PC-3 (cell line): ENCODE measurements around the gene HOMER3. TPM values are rescaled to one million over a fixed set of nuclear protein-coding genes. Genes with fewer than 3 reads are reported as not detected.
A peak's percentile ranks its signal among the peaks of the same experiment; 100 is the strongest.

Experiments
- ATAC-seq: fragments of 200-7000 bp; cut with Tn5 transposase; 2 replicates; pipeline ENCODE4 v1.9.1; 2020; ENCODE audit warnings: mild to moderate bottlenecking, moderate library complexity
- BruUV-seq: library from RNA; stranded (reverse); fragments of 400-500 nt; replicated peaks from 2 replicates; lab custom pipeline; 2021; lab: Mats Ljungman, UMichigan
- CTCF ChIA-PET: fragments of 300-600 bp; sonication (Branson Sonifier 250); formaldehyde crosslinking; loops from one replicate; lab custom pipeline; 2022; ENCODE audit warnings: antibody characterized with exemption; lab: Charles Lee
- POLR2A ChIA-PET: fragments of 300-600 bp; sonication (Branson Sonifier 250); formaldehyde crosslinking; loops from one replicate; lab custom pipeline; 2022; ENCODE audit warnings: antibody characterized with exemption; ENCODE audit not compliant: unreplicated experiment; lab: Charles Lee
- DNase-seq: peaks from one replicate; pipeline ENCODE4 v3.0.0-alpha.2; 2015
- H2AFZ ChIP-seq: fragments of 300-600 bp; sonication (generic); 2 replicates; pipeline ENCODE4 v1.6.0; 2016; ENCODE audit warnings: antibody characterized with exemption, low read length
- H3F3A ChIP-seq: fragments of 300-600 bp; sonication (generic); one replicate; pipeline ENCODE4 v1.6.0; 2017; ENCODE audit warnings: antibody characterized with exemption, low read length, control low read depth, mild to moderate bottlenecking; ENCODE audit not compliant: unreplicated experiment
- H3K27ac ChIP-seq: fragments of 300-600 bp; sonication (generic); 2 replicates; pipeline ENCODE4 v1.5.1; 2016; ENCODE audit warnings: mild to moderate bottlenecking, low read length
- H3K27me3 ChIP-seq: fragments of 300-600 bp; sonication (generic); 2 replicates; pipeline ENCODE4 v1.6.1; 2016; ENCODE audit warnings: low read length, mixed read lengths
- H3K36me3 ChIP-seq: fragments of 300-600 bp; sonication (generic); 2 replicates; pipeline ENCODE4 v1.6.1; 2016; ENCODE audit warnings: low read depth, mixed run types, low read length, mixed read lengths
- H3K4me1 ChIP-seq: fragments of 300-600 bp; sonication (generic); 2 replicates; pipeline ENCODE4 v1.5.1; 2016; ENCODE audit warnings: low read length; ENCODE audit not compliant: insufficient read depth
- H3K4me2 ChIP-seq: fragments of 300-600 bp; sonication (generic); 2 replicates; pipeline ENCODE4 v1.6.0; 2016; ENCODE audit warnings: low read length
- H3K4me3 ChIP-seq: fragments of 300-600 bp; sonication (generic); 2 replicates; pipeline ENCODE4 v1.5.1; 2016; ENCODE audit warnings: mild to moderate bottlenecking, low read length, mixed read lengths
- H3K79me2 ChIP-seq: fragments of 300-600 bp; sonication (generic); 2 replicates; pipeline ENCODE4 v1.6.1; 2017; ENCODE audit warnings: low read length, mixed read lengths
- H3K9ac ChIP-seq: fragments of 300-600 bp; sonication (generic); 2 replicates; pipeline ENCODE4 v1.6.0; 2016; ENCODE audit warnings: mild to moderate bottlenecking, low read length
- H3K9me2 ChIP-seq: fragments of 300-600 bp; sonication (generic); replicated peaks from 2 replicates; pipeline ENCODE4 v1.6.1; 2016; ENCODE audit warnings: mixed run types, low read length, mixed read lengths
- H3K9me3 ChIP-seq: fragments of 300-600 bp; sonication (generic); 2 replicates; pipeline ENCODE4 v1.6.1; 2016; ENCODE audit warnings: low read length, mixed read lengths
- H4K20me1 ChIP-seq: fragments of 300-600 bp; sonication (generic); 2 replicates; pipeline ENCODE4 v1.6.1; 2016; ENCODE audit warnings: low read length, mixed read lengths
- CTCF ChIP-seq: fragments of 300-600 bp; sonication (generic); conservative IDR thresholded peaks from 2 replicates; pipeline ENCODE4 v1.5.1; 2017; ENCODE audit warnings: antibody characterized with exemption, low read depth, mild to moderate bottlenecking, low read length
- EZH2 ChIP-seq: fragments of 300-600 bp; sonication (generic); IDR thresholded peaks from one replicate; pipeline ENCODE4 v1.6.1; 2017; ENCODE audit warnings: antibody characterized with exemption, mild to moderate bottlenecking, low read length; ENCODE audit not compliant: unreplicated experiment
- EZH2phosphoT487 ChIP-seq: fragments of 300-600 bp; sonication (generic); IDR thresholded peaks from 2 replicates; pipeline ENCODE4 v1.6.1; 2018; ENCODE audit warnings: mild to moderate bottlenecking, antibody characterized with exemption, low read length, borderline replicate concordance
- intact Hi-C: fragments of 100-400 bp; cut with micrococcal nuclease; formaldehyde crosslinking; loops from 2 replicates; pipeline ENCODE4 v1.9.0; 2023
- total RNA-seq: library from RNA; depleted of rRNA; stranded (reverse); fragments of >200 nt; gene quantifications from 2 replicates; pipeline ENCODE4 v1.2.3, GENCODE V29; 2014

The HOMER3 gene
- total RNA-seq, 1 experiment from 2014 or later: 118 TPM

GRCh38 chr19:18928018-18928805 is 12.8 kb downstream of the HOMER3 start:
- ATAC-seq: no peak
- Histone ChIP-seq H3K9me2 (no peaks in the 10 kb centered on the region), H3F3A (no peaks in the 10 kb centered on the region), H3K27ac (no peak overlapping the region), H3K9me3 (no peaks in the 10 kb centered on the region), H3K4me1 (no peaks in the 10 kb centered on the region), H3K79me2 (no peaks in the 10 kb centered on the region), H4K20me1 (no peaks in the 10 kb centered on the region), H3K9ac (no peak overlapping the region), H3K4me2 (no peak overlapping the region), H3K27me3 (no peaks in the 10 kb centered on the region), H2AFZ (no peak overlapping the region), H3K4me3 (no peak overlapping the region), H3K36me3 (peaks cover 28% of the 10 kb centered on the region; the same call in 1 of the 2 replicates)
- DNase-seq: no peak
- BruUV-seq: TSS peak; percentile 45
- ChIA-PET CTCF (no interaction called here), POLR2A (interaction anchor here (0.5 to 1.6 kb wide), 2 partner anchors 9 to 58 kb away, joined by 3 to 7 read pairs; partner anchors contain the start of gene COPE)
- intact Hi-C loops: no loop called here
- no peak for TF ChIP-seq CTCF
- TF ChIP-seq EZH2: no peak
- TF ChIP-seq EZH2phosphoT487: no peak

- DNase-seq (no peak), ATAC-seq (no peak)
- H3F3A ChIP-seq: no peaks in the 10 kb centered on the region
- no peak overlapping the region for H2AFZ ChIP-seq
- intact Hi-C loops: no loop called here
- H3K9ac ChIP-seq: no peak overlapping the region
- H3K36me3 ChIP-seq: peaks cover 40% of the 10 kb centered on the region
- POLR2A ChIA-PET: no interaction called here
- peaks cover 5% of the 10 kb centered on the region for H3K4me1 ChIP-seq
- no peak overlapping the region for H3K27ac ChIP-seq
- CTCF ChIA-PET: no interaction called here
- H3K27me3 ChIP-seq: no peaks in the 10 kb centered on the region
- no peaks in the 10 kb centered on the region for H3K9me2 ChIP-seq
- no peaks in the 10 kb centered on the region for H3K9me3 ChIP-seq
- TF ChIP-seq CTCF (no peak), EZH2 (no peak), EZH2phosphoT487 (no peak)
- H4K20me1 ChIP-seq: no peaks in the 10 kb centered on the region
- no TSS peak for BruUV-seq
- no peak overlapping the region for H3K4me2 ChIP-seq
- H3K4me3 ChIP-seq: no peak overlapping the region
- H3K79me2 ChIP-seq: peaks cover 19% of the 10 kb centered on the region
These were observed 16.3 kb downstream of the HOMER3 start for GRCh38 chr19:18924684-18925213.
